Psoas muscle (tissue), 8 donors: ENCODE results near the gene IL17C. TPM values are rescaled to one million over a fixed set of nuclear protein-coding genes. Genes with fewer than 3 reads are reported as not detected.

ENCODE experiments used
- ATAC-seq, 4 donors: fragments of 200-7000 bp; cut with Tn5 transposase; one replicate each; pipeline ENCODE4 v1.9.1; 2020; ENCODE audit warnings: moderate library complexity in 3 of 4, mild to moderate bottlenecking in 2 of 4
- DNase-seq, 2 donors: peaks; one replicate each; pipeline ENCODE4 v3.0.0-alpha.2; 2020
- H3K27ac ChIP-seq: fragments of 200-600 bp; one replicate; pipeline ENCODE4 v1.8.0; 2022
- H3K27me3 ChIP-seq, 3 donors: fragments of 200-600 bp in 1 of 3; one replicate each; pipeline versions ENCODE4 v1.6.1 to v1.8.0; 2013 to 2022; ENCODE audit warnings: low read length in 2 of 3, mild to moderate bottlenecking in 2 of 3, moderate library complexity in 1 of 3; ENCODE audit not compliant: insufficient read depth in 3 of 3
- H3K36me3 ChIP-seq, 2 donors: fragments of 200-600 bp in 1 of 2; one replicate each; pipeline versions ENCODE4 v1.6.1 to v1.8.0; 2013 to 2022; ENCODE audit warnings: low read depth in 1 of 2, mild to moderate bottlenecking in 1 of 2, moderate library complexity in 1 of 2; ENCODE audit not compliant: insufficient read depth in 1 of 2
- H3K4me1 ChIP-seq: fragments of 200-600 bp; one replicate; pipeline ENCODE4 v1.8.0; 2022
- H3K4me3 ChIP-seq: fragments of 200-600 bp; one replicate; pipeline ENCODE4 v1.8.0; 2022; ENCODE audit warnings: mild to moderate bottlenecking
- H3K9me3 ChIP-seq: fragments of 200-600 bp; one replicate; pipeline ENCODE4 v1.8.0; 2022
- CTCF ChIP-seq: fragments of 200-600 bp; IDR thresholded peaks from one replicate; pipeline ENCODE4 v1.8.0; 2022; ENCODE audit warnings: antibody characterized with exemption
- WGBS, 3 donors: extraction: QIAGEN DNeasy Blood & Tissue Kit; methylation state at CpG; one replicate each; pipeline versions ENCODE4 v1.1.6 to v1.1.7; 2013; 5-methylcytosine and 5-hydroxymethylcytosine counted together
- intact Hi-C, 2 donors: fragments of 100-400 bp; cut with DNase I; formaldehyde crosslinking; loops; one replicate each; pipeline versions ENCODE4 v1.11.0 to v1.14.2; 2022
- polyA plus RNA-seq, 3 donors: library from polyadenylated mRNA; stranded (reverse); fragments of 200-250 nt; gene quantifications; one replicate each; pipeline ENCODE4 v1.2.3, GENCODE V29; 2013
- total RNA-seq, 4 donors: library from RNA; stranded (reverse); fragmentation: NEBNext Ultra II Directional in 2 of 4; extraction: Animal tissue kit (Norgen Biotek cat#: 25700) in 2 of 4; gene quantifications; one replicate each; pipeline versions ENCODE4 v1.2.1 to v1.2.4, GENCODE V29; 2021 to 2023
- donor health status: healthy with polysubstance abuse.
- donor health status: DM: no; HTN: no; CAD: no; lungs with moderate emphysema.
- donor health status: Bipolar disorder and iron deficiency.
- donor health status: healthy.
- donor health status: DM: yes; HTN: yes; CAD: no.
- donor health status: DM: no; HTN: no; CAD: no.
- donor health status: DM: no; HTN: no; CAD: no.
- donor health status: DM: yes; HTN: yes; CAD: no.

Gene IL17C
- total and polyA plus RNA-seq, 7 donors = not detected

GRCh38 chr16:88685156-88686061 lies 47.0 kb downstream of the IL17C start:
- H3K4me1 ChIP-seq = peaks cover 42% of the 10 kb centered on the region
- peak overlapping the region; percentile 79 for H3K27ac ChIP-seq
- WGBS, 3 donors = 4 to 6% (median 6%) methylated on average over 25 to 33 of the region's 33 CpGs
- peak; percentile 38 for TF ChIP-seq CTCF
- ATAC-seq (peak in 3 of 4 donors; percentile 10 to 50 (median 23)), DNase-seq (peak in 1 of 2 donors; percentile 74)
- no peaks in the 10 kb centered on the region for H3K9me3 ChIP-seq
- intact Hi-C loops = no loop called here
- no peaks in the 10 kb centered on the region for H3K27me3 ChIP-seq
- H3K36me3 ChIP-seq = no peaks in the 10 kb centered on the region
- H3K4me3 ChIP-seq = peak overlapping the region; percentile 86

- no peak for TF ChIP-seq CTCF
- Histone ChIP-seq H3K4me3 (peak overlapping the region; percentile 86), H3K36me3 (no peaks in the 10 kb centered on the region), H3K27ac (peak overlapping the region; percentile 79), H3K27me3 (no peaks in the 10 kb centered on the region), H3K9me3 (no peaks in the 10 kb centered on the region), H3K4me1 (peaks cover 42% of the 10 kb centered on the region)
- intact Hi-C loops = no loop called here
- ATAC-seq (peak; percentile 23 to 50 (median 28)), DNase-seq (no peak)
- 0 to 1% (median 0%) methylated on average over 14 to 25 of the region's 25 CpGs for WGBS, 3 donors
Observed at GRCh38 chr16:88686062-88686438, 47.7 kb downstream of the IL17C start.

- DNase-seq (peak; percentile 86 to 92), ATAC-seq (peak; percentile 84 to 87 (median 86))
- intact Hi-C loops = no loop called here
- Histone ChIP-seq H3K36me3 (no peaks in the 10 kb centered on the region), H3K27ac (peak within 1 kb of the TSS; percentile 79), H3K27me3 (no peaks in the 10 kb centered on the region), H3K9me3 (no peaks in the 10 kb centered on the region), H3K4me1 (peaks cover 42% of the 10 kb centered on the region), H3K4me3 (peak within 1 kb of the TSS; percentile 86)
- WGBS, 3 donors = 4 to 5% (median 4%) methylated on average over 57 to 65 of the region's 65 CpGs
- TF ChIP-seq CTCF = no peak
Observed at GRCh38 chr16:88686439-88687253, 48.3 kb downstream of the IL17C start, which contains the start of gene SNAI3. Gene SNAI3, minus strand, starts transcription at chr16:88686507. Its CDS starts 101 bp downstream, at chr16:88686406.

- peak overlapping the region; percentile 79 for H3K27ac ChIP-seq
- H3K27me3 ChIP-seq = no peaks in the 10 kb centered on the region
Observed at GRCh38 chr16:88687254-88687576, 48.8 kb downstream of the IL17C start.

More at GRCh38 chr16:88687254-88687576, 48.8 kb downstream of the IL17C start:
- H3K36me3 ChIP-seq = no peaks in the 10 kb centered on the region
- DNase-seq (no peak), ATAC-seq (no peak)
- TF ChIP-seq CTCF = no peak
- WGBS, 3 donors = 47 to 63% (median 49%) methylated on average over 10 of the region's 10 CpGs
- H3K9me3 ChIP-seq = no peaks in the 10 kb centered on the region
- H3K4me1 ChIP-seq = peaks cover 42% of the 10 kb centered on the region
- H3K4me3 ChIP-seq = no peak overlapping the region
- intact Hi-C loops = no loop called here
